HG02970 (cell line): Measurements from ENCODE around the gene POLA2.

Source experiments
- ATAC-seq: cut with Tn5 transposase; IDR thresholded peaks from one replicate; pipeline ENCODE4 v1.9.1; 2021; ENCODE audit warnings: mild to moderate bottlenecking, moderate library complexity, moderate number of reproducible peaks; ENCODE audit not compliant: unreplicated experiment, low FRiP score

The POLA2 gene

DNA sequence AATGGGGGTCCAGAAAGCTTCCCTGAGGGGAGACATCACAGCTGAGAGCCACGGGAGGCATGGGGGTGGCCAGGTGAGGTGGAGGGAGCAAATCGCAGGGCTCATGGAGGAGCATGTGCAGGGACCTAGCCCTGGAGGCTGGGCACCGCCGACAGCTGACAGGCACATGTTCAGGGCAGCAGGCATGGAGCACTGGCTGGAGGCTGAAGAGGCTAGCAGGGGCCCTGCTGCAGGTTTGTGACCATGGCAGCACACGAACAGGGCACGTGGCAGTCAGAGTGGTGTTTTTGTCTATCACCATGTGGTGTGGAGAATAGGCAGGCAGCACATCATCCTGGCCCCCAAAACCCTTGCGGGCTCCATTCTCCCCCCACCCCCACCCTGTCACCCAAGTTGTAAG, 42.9 kb downstream of the POLA2 start:
- no peak for ATAC-seq

DNA sequence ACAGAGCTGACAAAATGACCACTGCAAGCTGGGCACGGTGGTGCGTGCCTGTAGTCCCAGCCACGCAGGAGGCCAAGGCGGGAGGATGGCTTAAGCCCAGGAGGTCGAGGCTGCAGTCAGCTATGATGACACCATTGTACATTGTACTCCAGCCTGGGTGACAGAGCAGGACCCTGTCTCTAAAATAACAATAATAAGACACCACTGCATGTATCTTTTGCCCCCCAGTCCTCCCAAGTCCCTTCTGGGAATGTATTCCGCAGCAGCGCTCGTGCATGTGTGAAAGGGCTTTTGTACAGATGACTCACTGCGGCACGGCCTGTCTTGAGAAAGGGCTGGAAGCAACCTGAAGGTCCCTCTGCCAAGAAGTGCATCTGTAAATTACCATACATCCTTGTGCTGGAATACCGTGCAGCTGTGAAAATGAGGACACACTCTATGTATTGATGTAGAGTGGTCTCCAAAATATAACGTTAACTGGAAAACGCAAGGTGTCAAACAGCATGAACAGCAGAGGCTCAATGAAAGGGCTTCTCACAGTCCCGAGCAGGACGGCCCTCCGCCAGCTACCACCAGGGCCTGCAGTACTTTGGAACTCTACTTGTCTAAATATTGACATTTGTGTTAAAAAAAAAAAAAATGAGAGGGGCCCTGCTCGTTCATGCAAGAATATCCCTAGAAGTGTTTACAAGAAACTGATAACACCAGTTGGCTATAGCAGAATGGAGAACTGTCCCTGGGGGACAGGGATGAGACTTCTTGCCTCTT, 43.9 kb downstream of the POLA2 start:
- no peak for ATAC-seq

DNA sequence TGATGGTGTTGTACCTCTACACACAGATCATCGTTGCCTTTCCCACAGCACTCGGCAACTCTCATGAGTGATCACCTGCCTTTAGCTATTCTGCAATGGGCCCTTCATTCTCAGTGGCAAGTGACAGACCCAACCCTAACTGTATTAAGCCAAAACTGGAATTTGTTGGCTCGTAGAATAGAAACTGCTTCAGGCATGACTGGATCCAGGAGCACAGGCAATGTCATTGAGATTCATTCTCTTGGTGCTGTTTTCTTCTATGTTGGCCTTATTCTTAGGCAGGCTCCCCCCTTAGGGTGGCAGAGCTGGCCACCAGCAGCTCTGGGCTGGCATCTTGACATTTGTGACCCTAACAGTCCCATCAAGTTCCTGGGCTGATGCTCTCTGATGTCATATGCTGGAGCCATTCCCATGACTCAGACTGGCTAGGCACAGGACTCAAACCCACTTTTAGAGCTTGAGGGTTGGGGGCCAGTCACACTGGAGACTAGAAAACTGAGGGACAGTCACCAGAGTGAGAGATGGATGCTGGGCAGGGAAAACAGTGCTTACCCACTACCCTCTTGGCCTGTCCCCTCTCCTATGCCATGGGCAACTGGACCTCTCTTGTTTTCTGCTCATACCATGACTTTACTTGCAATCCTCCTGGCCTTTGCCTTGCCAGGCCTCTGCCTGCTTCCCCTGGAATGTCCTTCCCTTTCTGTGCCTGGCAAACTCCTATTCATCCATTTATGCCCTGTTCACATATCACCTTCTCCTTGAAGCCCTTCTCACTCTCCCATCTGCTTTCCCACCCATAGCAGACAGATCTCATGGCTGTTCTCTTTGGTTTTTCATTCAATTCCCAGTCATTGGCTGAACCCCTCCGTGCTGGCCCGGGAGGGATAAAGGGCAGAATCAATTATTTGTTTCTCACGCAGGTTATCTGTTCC, 45.8 kb downstream of the POLA2 start:
- no peak for ATAC-seq

DNA sequence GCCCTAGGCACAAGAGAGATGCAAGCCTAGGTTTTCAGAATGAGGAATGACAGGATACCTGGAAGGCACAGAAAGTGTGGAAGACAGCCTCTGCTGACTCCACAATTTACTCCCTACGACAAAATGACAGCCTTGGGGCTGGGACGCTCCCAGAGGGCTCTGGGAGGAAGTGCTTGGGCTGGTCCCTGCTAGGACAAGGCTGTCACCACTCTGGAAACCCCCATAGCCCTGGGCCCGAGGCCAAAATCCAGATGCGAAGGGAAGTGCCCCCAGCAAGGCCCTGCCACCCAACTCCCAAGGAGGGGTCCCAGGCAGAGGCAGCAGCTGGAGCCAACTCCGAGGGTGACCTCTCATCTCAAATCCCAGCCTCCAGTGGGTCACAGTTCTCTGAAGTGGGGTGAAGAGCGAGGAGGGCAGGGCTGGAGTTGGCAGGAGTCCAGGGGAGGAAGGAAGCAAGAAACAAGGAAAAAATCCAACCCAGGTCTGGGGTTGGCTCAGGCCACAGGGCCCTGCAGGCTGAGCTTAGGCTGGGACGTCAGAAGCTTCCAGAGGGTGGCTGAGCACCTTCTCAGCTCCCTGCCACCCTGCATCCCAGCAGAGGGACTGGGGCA, 46.6 kb downstream of the POLA2 start:
- no peak for ATAC-seq

DNA sequence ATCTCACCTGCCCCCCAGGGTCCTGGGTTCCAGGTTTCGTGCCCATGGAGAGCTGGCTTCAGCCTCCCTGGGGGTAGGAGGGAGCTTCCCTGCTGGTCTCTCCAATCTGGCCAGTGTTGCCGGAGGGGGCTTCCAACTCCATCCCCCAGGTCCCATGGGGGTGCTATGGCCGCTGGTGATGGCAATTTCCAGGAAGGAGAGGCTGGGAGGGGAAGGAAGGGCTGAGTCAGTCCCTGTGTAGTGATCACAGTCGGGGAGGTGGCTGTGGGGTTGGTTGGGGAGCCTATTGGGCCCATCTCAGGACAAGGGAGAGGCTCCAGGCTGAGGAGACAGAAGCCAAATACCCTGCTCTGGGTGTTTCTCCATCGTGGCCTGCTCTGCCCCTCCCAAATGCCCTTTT, 47.2 kb downstream of the POLA2 start:
- ATAC-seq, result no peak

DNA sequence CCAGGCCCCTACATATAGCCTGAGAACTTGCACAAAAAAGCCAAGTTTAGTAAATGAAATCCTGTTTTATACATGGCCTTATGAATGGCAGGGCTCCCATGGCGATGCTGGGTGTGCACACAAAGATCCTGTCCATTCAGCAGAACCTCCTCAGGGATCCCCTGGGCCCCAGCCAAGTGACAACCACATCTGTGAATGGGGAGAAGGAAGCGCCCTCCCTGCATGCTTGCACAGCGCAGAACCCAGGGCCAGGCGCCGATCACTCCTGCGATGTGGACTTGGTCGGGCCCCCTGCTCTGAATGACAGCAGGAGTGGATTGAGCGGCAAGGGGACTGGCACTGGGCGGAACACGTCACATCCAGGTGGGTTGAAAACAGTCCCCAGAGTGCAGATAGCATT, 48.5 kb downstream of the POLA2 start:
- no peak for ATAC-seq

DNA sequence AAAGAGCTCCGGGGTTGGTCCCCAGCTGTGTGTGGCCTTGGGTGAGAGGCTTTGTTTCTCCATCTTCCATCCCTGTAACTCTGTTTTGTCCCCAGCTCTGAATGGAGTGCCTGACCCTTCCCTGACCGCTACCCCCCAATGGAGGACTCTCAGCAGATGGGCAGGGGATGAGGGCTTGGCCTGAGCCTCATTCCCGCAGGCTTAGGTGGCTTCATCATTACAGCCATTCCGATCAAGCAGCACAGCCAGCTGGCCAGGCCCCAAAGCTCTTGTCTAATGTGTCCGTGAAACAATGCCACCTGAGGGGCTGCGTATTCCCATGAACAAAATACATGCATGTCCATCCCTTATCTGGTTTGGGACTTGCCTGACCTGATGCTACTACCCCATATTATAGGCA, 49.0 kb downstream of the POLA2 start:
- no peak for ATAC-seq

DNA sequence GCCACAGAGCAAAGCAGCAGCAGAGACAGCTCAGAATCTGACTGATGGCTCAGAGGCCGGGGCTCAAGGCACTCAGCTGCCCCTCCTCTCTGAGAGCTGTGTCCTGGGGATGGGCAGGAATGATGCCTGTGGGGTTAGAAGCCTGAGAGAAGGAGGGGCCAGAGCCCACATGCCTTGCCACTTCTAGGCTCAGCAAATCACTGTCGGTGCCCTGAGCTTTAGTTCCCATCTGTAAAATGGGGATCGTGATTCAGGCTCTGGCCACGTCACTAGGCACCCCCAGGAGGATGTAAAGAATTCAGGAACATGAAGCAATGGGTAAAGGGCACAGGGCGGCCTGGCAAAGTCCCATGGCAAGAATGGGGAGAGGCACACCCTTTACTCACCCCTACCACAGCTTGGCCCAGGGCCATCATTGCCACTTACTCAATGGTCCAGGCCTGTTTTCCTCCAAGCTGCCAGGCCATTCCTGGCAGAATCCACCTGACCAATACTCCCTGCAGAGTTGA, 49.5 kb downstream of the POLA2 start:
- no peak for ATAC-seq

DNA sequence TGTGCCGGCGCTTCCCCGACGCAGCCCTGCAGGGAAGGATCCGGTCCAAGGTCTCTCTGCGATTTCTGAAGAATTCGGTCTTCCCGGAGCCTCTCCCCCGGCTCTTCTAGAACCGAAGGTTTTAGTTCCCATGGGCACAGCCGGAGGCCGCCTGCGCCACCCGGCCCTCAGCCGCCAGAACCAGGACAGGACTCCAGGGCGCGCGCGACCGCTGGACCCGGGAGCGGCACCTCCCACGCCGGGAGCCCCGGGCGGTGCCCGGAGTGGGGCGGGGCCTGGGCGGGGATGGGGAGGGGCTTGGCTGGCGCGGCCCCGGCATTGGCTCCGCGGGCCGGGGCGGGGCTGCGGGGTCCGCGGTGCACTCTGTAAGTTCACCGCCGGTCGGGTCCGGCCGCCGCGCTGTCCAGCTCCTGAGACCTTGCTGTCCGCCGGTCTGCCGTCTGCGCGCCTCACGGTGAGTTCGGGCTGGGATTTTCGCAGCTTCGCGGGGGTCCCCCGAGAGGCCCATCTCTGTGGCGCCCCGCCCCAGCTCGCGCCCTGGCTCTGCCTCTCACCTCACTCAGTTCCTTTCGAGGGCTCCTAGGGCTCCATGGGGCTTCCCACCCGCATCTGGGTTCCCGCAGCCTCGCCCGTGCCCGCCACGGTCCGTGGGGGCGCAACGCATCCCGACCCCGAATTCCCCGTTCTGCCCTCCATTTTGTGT, 52.9 kb downstream of the POLA2 start, which contains the start of gene CDC42EP2:
Gene CDC42EP2 (plus strand): TSS at position 366 of the 703 bp plus-strand sequence. CDS start 6,033 bp downstream, outside the sequence.
- ATAC-seq, result no peak

DNA sequence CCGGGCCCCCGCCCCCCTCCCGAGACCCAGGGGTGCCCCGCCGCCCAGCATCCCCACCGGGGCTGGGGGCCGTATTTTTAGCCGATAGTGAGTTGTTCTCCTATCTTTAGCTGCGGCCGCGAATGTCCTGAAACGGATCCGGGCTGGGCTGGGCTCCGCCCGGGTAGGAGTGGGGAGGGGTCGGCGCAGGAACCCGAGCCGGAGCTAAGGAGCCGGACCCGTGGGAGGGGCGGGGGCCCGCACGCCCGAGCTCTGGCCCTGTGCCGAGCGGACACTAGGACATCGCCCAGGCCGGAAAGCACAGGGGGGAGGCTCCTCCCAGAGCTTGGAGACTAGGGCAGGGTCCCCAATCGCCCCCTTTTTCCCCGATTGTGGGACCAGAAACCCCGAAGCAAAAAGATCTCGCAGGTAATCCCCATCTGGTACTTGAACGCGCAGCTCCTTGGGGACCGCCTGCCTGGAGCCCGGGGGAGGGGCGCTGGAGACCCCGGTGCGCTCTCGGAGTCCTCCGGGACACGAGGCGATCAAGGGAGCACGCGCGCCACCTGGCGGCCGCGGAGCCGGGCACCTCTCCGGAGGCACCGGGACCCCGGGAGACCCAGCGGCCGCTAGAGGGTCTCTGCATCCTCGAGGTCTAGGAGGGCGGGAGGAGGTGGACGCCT, 53.6 kb downstream of the POLA2 start:
- ATAC-seq, result no peak

DNA sequence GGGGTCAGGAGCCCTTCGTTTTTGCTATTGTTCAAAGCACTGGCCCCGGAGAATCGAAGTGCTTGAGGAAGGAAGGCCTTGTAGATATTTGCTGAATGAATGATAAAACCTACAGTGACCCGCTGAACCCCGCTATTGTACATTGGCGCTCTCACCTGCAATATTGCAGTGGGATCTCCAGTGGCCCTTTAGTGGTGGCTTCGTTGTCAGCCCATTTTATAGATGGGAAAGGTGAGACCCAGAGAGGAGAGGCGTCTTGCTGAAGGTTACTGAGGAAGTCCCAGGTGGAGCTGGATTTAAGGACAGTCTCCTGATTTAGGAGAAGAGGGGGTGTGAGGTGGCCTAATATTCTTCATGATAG, 54.1 kb downstream of the POLA2 start:
- ATAC-seq, result no peak

DNA sequence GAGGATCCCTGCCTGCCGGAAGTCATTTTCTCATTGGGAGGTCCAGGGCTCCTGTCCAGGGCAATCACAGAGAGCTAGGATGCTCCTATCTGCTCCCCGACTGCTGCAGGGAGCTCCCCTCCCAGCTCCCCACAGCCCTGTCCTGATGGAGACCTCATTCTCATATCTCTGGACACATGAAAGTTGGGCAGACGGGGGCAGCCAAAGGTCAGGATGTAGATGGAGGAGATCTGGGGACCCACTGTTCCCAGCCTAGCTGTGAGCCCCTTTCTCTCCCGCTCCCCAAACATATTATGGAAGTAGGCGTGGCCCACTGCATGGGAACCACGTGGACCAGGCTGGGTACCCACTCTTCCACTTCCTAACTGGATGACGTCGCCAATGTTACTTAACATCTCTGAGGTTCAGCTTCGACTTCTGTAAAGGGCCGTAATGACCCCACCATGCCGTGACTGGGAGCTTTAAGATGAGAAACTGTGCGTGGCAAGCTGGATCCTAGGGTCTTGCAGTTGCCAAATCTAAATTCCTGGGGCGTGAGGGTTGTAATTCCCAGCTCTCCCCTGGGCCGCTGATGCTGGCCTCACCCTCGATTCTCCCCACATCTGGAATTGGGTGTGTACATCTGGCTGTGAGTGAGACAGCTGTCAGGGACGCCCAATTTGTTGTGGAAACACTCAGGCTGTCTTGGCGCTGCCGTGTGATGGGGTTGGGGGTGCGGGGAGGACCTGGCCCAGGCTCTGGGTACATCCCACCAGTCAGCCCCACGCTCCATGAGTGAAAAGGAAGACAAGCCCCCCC, 54.7 kb downstream of the POLA2 start:
- no peak for ATAC-seq

DNA sequence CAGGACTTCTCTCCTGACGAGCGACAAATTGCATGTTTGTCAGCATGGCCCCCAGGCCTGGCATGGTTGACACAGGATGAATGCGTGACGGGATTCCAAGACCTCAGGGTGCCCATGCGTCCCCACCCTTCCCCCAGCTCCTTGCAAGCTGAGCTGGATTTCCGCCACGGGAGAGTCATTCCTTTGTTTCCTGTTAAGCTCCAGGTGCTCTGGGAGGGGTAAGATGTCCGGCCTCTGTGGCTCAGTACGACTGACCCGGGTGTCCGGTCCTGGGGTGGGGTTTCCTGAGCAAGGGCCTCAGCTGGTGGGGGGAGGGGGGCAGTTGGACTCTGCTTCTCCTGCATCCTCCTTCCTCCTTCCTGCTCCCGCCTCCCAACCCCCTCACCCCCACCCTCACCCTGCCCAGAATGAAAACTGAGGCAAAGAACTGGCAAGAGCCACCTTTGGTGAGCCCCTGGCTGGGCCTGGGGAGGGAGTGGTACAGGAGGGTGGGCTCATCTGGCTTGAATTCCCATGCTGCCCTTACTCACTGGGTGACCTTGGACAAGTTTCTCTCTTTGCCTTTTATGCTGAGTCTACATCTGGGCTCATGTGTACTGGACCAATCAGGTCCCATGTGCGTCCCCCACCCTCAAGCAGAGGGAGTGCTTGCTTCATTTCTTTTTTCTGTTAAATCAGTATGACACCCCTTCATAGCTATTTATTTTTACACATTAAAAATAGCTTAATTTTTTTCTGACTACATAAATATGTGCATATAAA, 55.4 kb downstream of the POLA2 start:
- no peak for ATAC-seq

DNA sequence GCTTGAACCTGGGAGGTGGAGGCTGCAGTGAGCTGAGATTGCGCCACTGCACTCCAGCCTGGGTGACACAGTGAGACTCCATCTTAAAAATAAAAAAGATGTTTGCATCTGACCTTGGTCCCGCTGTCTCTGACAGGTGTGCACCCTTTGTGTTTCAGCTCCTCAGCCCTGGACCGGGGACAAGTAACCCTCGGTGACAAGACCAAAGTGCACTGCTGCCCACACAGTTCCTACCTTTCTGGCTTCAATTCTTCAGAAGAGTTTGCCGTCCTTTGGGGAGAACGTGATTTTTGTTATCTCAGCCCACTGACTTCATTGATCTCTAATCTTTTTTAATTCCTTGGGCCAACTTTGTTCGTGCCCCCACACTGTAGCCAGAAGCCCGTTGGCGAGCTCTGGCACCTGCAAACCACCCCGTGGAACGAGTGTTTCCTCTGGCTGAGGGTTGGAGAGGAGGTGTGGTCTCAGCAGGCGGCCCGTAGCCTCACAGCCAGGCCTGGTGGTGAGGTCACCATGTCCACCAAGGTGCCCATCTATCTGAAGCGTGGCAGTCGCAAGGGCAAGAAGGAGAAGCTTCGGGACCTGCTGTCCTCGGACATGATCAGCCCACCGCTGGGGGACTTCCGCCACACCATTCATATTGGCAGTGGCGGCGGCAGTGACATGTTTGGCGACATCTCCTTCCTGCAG, 58.8 kb downstream of the POLA2 start:
- ATAC-seq, result no peak

DNA sequence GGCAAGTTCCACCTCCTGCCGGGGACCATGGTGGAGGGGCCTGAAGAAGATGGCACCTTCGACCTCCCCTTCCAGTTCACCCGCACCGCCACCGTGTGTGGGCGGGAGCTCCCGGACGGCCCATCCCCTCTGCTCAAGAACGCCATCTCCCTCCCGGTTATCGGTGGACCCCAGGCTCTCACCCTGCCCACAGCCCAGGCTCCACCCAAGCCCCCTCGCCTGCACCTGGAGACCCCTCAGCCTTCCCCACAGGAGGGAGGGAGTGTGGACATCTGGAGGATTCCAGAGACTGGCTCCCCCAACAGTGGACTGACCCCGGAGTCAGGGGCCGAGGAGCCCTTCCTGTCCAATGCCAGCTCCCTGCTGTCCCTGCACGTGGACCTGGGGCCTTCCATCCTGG, 59.3 kb downstream of the POLA2 start:
- ATAC-seq, result no peak

DNA sequence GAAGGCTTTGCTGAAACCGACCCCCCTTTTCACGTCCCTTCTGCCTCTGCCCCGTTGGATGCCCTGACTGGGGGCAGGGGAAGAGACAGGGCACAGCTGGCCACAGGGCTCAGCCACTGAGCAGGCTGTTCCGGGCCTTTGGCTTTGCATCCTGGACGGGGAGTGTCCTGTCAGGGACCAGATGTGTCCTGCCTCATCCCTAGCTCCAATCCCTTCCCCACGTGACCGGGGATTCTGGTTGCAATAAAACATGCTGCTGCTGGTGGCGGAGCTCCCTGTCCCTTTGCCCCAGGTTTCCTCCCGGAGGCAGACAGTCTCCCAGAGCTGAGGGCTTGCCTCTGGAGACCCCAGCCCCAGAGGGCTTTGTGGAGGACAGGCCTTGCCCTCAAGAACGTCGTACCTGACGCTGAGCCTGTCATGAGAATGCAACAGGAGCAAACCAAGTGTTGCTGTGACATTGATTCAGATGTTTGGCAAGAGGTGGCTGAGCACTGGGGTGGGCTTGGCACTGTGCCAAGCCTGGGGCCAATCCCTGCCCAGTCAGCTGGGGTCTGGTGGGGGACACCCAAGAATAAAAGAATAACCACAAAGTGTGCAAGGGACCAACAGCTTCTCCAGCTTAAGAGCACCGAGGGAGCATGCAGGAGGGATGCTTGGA, 60.2 kb downstream of the POLA2 start:
- no peak for ATAC-seq

DNA sequence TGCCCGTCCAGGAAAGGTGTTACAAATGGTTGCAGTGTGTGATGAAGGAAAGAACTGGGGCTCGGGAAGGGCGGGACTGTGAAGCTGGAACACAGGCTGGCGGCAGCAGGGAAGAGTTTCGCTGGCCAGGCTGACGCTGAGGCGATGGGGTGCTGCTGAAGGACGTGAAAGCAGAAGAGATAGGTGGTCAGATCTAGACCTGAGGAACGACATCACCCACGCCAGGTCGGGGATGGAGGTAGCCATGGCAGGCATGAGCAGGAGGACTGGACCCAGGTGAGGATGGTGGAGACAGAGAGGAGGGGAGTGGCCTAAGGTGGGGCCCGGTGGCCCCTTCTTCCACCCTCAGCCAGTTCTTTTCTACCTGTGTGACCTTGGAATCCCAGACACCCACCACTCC, 62.1 kb downstream of the POLA2 start:
- ATAC-seq, result no peak
